Measurements from ENCODE around the gene CNDP2. TPM values are rescaled to one million over a fixed set of nuclear protein-coding genes. Genes with fewer than 3 reads are reported as not detected.

CNDP2 gene
- total RNA-seq, 1 donor from 2014 or later = 113 TPM

- no peak for TF ChIP-seq CTCF (IDR thresholded peaks at IDR 0.05; ENCODE audit: unreplicated experiment)
- Mint-ChIP-seq H3K36me3 (ENCODE audit: low read depth, unreplicated experiment) (no peaks in the 10 kb centered on the region), H3K4me3 (ENCODE audit: unreplicated experiment) (no peak overlapping the region), H3K27me3 (ENCODE audit: unreplicated experiment) (peaks cover 3% of the 10 kb centered on the region), H3K9me3 (ENCODE audit: unreplicated experiment) (no peaks in the 10 kb centered on the region), H3K27ac (ENCODE audit: unreplicated experiment) (no peak overlapping the region), H3K4me1 (ENCODE audit: unreplicated experiment) (peaks cover 10% of the 10 kb centered on the region)
- no peak for DNase-seq (ENCODE audit: low spot score)
Measured at GRCh38 chr18:74451148-74451547, 45.0 kb upstream of the CNDP2 start.

- TF ChIP-seq CTCF (IDR thresholded peaks at IDR 0.05; ENCODE audit: unreplicated experiment) = no peak
- Mint-ChIP-seq H3K4me1 (ENCODE audit: unreplicated experiment) (peaks cover 5% of the 10 kb centered on the region), H3K36me3 (ENCODE audit: low read depth, unreplicated experiment) (no peaks in the 10 kb centered on the region), H3K9me3 (ENCODE audit: unreplicated experiment) (no peaks in the 10 kb centered on the region), H3K27me3 (ENCODE audit: unreplicated experiment) (peaks cover 4% of the 10 kb centered on the region), H3K4me3 (ENCODE audit: unreplicated experiment) (no peak overlapping the region), H3K27ac (ENCODE audit: unreplicated experiment) (no peak overlapping the region)
- no peak for DNase-seq (ENCODE audit: low spot score)
Measured at GRCh38 chr18:74453016-74453566, 43.1 kb upstream of the CNDP2 start.

GRCh38 chr18:74453642-74454198 is 42.4 kb upstream of the CNDP2 start:
- Mint-ChIP-seq H3K27me3 (ENCODE audit: unreplicated experiment) (peaks cover 7% of the 10 kb centered on the region), H3K4me3 (ENCODE audit: unreplicated experiment) (no peak overlapping the region), H3K4me1 (ENCODE audit: unreplicated experiment) (peaks cover 3% of the 10 kb centered on the region), H3K27ac (ENCODE audit: unreplicated experiment) (no peak overlapping the region), H3K9me3 (ENCODE audit: unreplicated experiment) (no peaks in the 10 kb centered on the region), H3K36me3 (ENCODE audit: low read depth, unreplicated experiment) (no peaks in the 10 kb centered on the region)
- no peak for DNase-seq (ENCODE audit: low spot score)
- TF ChIP-seq CTCF (IDR thresholded peaks at IDR 0.05; ENCODE audit: unreplicated experiment) = no peak

- DNase-seq (ENCODE audit: low spot score) = no peak
- Mint-ChIP-seq H3K27ac (ENCODE audit: unreplicated experiment) (no peak overlapping the region), H3K4me1 (ENCODE audit: unreplicated experiment) (peaks cover 3% of the 10 kb centered on the region), H3K4me3 (ENCODE audit: unreplicated experiment) (no peak overlapping the region), H3K9me3 (ENCODE audit: unreplicated experiment) (no peaks in the 10 kb centered on the region), H3K27me3 (ENCODE audit: unreplicated experiment) (peaks cover 9% of the 10 kb centered on the region), H3K36me3 (ENCODE audit: low read depth, unreplicated experiment) (no peaks in the 10 kb centered on the region)
- TF ChIP-seq CTCF (IDR thresholded peaks at IDR 0.05; ENCODE audit: unreplicated experiment) = no peak
Measured at GRCh38 chr18:74454279-74454751, 41.8 kb upstream of the CNDP2 start.

GRCh38 chr18:74455386-74455785 is 40.8 kb upstream of the CNDP2 start:
- no peak for TF ChIP-seq CTCF (IDR thresholded peaks at IDR 0.05; ENCODE audit: unreplicated experiment)
- Mint-ChIP-seq H3K36me3 (ENCODE audit: low read depth, unreplicated experiment) (no peaks in the 10 kb centered on the region), H3K27me3 (ENCODE audit: unreplicated experiment) (peaks cover 9% of the 10 kb centered on the region), H3K27ac (ENCODE audit: unreplicated experiment) (no peak overlapping the region), H3K9me3 (ENCODE audit: unreplicated experiment) (no peaks in the 10 kb centered on the region), H3K4me3 (ENCODE audit: unreplicated experiment) (no peak overlapping the region), H3K4me1 (ENCODE audit: unreplicated experiment) (peaks cover 3% of the 10 kb centered on the region)
- DNase-seq (ENCODE audit: low spot score) = no peak
